Measurements from ENCODE around the gene CARS2.

Gene CARS2

GRCh38 chr13:110650436-110650835, 55.5 kb downstream of the CARS2 start:
- no peak for TF ChIP-seq CTCF (IDR thresholded peaks at IDR 0.05; ENCODE audit: low read depth, low read length)
- no peak for DNase-seq (ENCODE audit: extremely low read depth, low read depth)

GRCh38 chr13:110649551-110649950, 56.4 kb downstream of the CARS2 start:
- no peak for TF ChIP-seq CTCF (IDR thresholded peaks at IDR 0.05; ENCODE audit: low read depth, low read length)
- DNase-seq (ENCODE audit: extremely low read depth, low read depth), result no peak

- no peak for TF ChIP-seq CTCF (IDR thresholded peaks at IDR 0.05; ENCODE audit: low read depth, low read length)
Measured at GRCh38 chr13:110648848-110649421, 57.0 kb downstream of the CARS2 start.

GRCh38 chr13:110648146-110648819, 57.6 kb downstream of the CARS2 start:
- DNase-seq (ENCODE audit: extremely low read depth, low read depth), result no peak
- no peak for TF ChIP-seq CTCF (IDR thresholded peaks at IDR 0.05; ENCODE audit: low read depth, low read length)

More at GRCh38 chr13:110648848-110649421, 57.0 kb downstream of the CARS2 start:
- no peak for DNase-seq (ENCODE audit: extremely low read depth, low read depth)

- TF ChIP-seq CTCF (IDR thresholded peaks at IDR 0.05; ENCODE audit: low read depth, low read length), result no peak
- no peak for DNase-seq (ENCODE audit: extremely low read depth, low read depth)
Measured at GRCh38 chr13:110647365-110647737, 58.6 kb downstream of the CARS2 start.

- no peak for TF ChIP-seq CTCF (IDR thresholded peaks at IDR 0.05; ENCODE audit: low read depth, low read length)
- DNase-seq (ENCODE audit: extremely low read depth, low read depth), result no peak
Measured at GRCh38 chr13:110646442-110647364, 59.2 kb downstream of the CARS2 start.

GRCh38 chr13:110645750-110646149, 60.2 kb downstream of the CARS2 start:
- DNase-seq (ENCODE audit: extremely low read depth, low read depth), result no peak
- TF ChIP-seq CTCF (IDR thresholded peaks at IDR 0.05; ENCODE audit: low read depth, low read length), result no peak

Data from AG09319 (cell line).